GM21576 (cell line): ENCODE results near the gene NTF3.
"Not testable (repeated sequence)": the region's sequence is repeated elsewhere in the genome, so short reads cannot be mapped to it uniquely, and the experiment has no call there.

ENCODE experiments used
- ATAC-seq: cut with Tn5 transposase; IDR thresholded peaks from one replicate; pipeline ENCODE4 v1.9.1; 2021; ENCODE audit warnings: mild to moderate bottlenecking, moderate library complexity; ENCODE audit not compliant: unreplicated experiment

Gene NTF3

GRCh38 chr12:5524769-5525436, 93.0 kb downstream of the NTF3 start:
- no peak for ATAC-seq

- no peak for ATAC-seq
Measured at GRCh38 chr12:5525783-5526367, 94.0 kb downstream of the NTF3 start.

- ATAC-seq: no peak
Measured at GRCh38 chr12:5533368-5533767, 101.5 kb downstream of the NTF3 start.

GRCh38 chr12:5534426-5535199, 102.7 kb downstream of the NTF3 start:
- ATAC-seq: no peak

- no peak for ATAC-seq
Measured at GRCh38 chr12:5535541-5535940, 103.6 kb downstream of the NTF3 start.

- ATAC-seq: not testable (repeated sequence)
Measured at GRCh38 chr12:5537026-5537615, 105.2 kb downstream of the NTF3 start.

- no peak for ATAC-seq
Measured at GRCh38 chr12:5537771-5538170, 105.9 kb downstream of the NTF3 start.
